ENCODE results near the gene TACR2. TPM values are rescaled to one million over a fixed set of nuclear protein-coding genes. Genes with fewer than 3 reads are reported as not detected.

Gene TACR2
- total RNA-seq, 2 experiments from 2014 or later, result not detected

DNA sequence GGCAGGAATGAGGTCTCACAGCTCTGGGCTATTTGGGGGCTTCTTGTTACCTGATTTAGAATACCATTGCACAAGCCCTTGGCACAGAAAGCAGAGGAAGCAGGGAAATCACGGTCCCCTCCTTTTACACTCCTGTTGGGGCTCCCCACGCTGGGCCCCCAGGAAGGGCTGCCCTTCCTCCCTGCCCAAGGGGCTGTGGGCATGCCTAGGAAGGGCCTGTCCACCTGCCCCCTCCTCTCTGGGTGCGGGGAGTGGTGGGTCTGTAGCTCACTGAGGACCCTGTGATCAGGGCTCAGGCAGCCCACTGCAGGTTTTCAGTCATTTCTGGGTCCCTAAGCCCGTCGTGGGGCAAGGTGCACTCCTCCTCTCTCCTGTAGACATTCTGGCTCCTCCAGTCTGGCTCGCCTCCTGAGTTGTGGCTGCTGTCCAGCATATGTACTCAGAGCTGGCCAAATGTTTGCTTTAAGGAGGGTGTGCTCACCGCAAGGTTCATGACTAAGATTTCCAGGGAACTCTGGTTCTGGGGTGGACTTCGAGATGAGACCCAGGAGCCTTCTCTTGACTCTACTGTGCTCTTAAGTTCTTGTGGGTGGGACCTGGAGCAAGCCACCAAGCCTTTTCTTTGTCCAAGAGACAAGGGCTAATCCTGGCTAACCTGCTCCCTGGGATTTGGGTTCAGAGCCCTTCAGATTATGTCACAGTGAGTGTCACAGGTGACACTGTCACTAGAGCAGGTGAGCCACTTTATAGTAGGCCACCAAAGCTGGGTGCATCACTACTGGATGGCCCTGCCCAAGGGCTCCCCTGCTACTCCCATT, 56.0 kb downstream of the TACR2 start:
- DNase-seq, result no peak
- no peaks in the 10 kb centered on the region for H3K9me3 Mint-ChIP-seq
- peaks cover 49% of the 10 kb centered on the region for H3K4me1 Mint-ChIP-seq
- ATAC-seq (ENCODE audit: low read depth), result no peak
- no peaks in the 10 kb centered on the region for H3K27me3 Mint-ChIP-seq
- POLR2A ChIA-PET, result interaction anchor here (4.3 kb wide), 1 partner anchor 43 kb away, joined by 13 read pairs; no protein-coding TSS in a partner anchor
- H3K27ac Mint-ChIP-seq, result peak overlapping the region; percentile 75
- peaks cover 14% of the 10 kb centered on the region for H3K36me3 Mint-ChIP-seq
- H3K4me3 Mint-ChIP-seq, result no peak overlapping the region

DNA sequence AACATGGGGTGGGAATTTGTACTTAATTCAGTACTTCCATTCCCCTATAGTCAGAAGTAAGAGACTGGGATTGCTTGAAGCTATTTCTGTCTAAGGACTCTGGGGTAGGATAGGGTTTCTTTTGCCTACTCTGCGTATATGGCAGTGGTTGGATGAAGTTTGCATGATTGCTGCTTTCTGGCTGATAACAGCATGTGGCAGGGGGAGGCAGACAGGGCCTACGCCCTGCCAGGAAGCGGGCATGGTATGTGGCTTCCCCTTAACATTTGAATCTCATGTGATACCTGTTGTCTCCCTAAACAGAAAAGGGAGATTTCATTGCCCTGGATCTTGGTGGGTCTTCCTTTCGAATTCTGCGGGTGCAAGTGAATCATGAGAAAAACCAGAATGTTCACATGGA, 57.1 kb downstream of the TACR2 start:
- no peaks in the 10 kb centered on the region for H3K27me3 Mint-ChIP-seq
- peak; percentile 87 for ATAC-seq (ENCODE audit: low read depth)
- POLR2A ChIA-PET, result interaction anchor here (0.6 to 1.4 kb wide), 3 partner anchors 15 to 40 kb away, joined by 3 to 4 read pairs (median 3); no protein-coding TSS in a partner anchor
- peaks cover 46% of the 10 kb centered on the region for H3K4me1 Mint-ChIP-seq
- peaks cover 22% of the 10 kb centered on the region for H3K36me3 Mint-ChIP-seq
- no peak for DNase-seq
- H3K4me3 Mint-ChIP-seq, result peak overlapping the region; percentile 22
- peak overlapping the region; percentile 72 for H3K27ac Mint-ChIP-seq
- H3K9me3 Mint-ChIP-seq, result no peaks in the 10 kb centered on the region

DNA sequence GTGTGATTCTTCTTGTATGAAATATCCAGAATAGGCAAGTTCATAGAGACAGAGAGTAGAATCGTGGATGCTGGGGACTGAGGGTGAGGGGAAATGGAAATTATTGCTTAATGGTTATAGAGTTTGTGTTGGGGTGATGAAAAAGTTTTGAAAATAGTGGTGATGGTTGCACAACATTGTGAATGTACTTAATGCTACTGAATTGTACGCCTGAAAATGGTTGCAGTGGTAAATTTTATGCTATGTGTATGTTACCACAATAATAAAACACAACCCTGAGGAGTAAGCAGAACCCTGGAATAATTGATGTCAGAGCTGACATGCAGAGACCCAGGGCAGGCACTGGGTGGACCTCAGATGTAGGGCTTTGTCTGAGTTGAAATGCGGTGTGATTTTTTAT, 57.6 kb downstream of the TACR2 start:
- POLR2A ChIA-PET, result interaction anchor here (0.6 to 1.4 kb wide), 4 partner anchors 15 to 40 kb away, joined by 3 to 5 read pairs (median 4); no protein-coding TSS in a partner anchor
- H3K4me3 Mint-ChIP-seq, result peak overlapping the region; percentile 22
- H3K27me3 Mint-ChIP-seq, result no peaks in the 10 kb centered on the region
- H3K9me3 Mint-ChIP-seq, result peaks cover under 1% of the 10 kb centered on the region
- no peak for DNase-seq
- H3K4me1 Mint-ChIP-seq, result peaks cover 46% of the 10 kb centered on the region
- H3K27ac Mint-ChIP-seq, result peak overlapping the region; percentile 72
- H3K36me3 Mint-ChIP-seq, result peaks cover 25% of the 10 kb centered on the region
- peak; percentile 37 for ATAC-seq (ENCODE audit: low read depth)

DNA sequence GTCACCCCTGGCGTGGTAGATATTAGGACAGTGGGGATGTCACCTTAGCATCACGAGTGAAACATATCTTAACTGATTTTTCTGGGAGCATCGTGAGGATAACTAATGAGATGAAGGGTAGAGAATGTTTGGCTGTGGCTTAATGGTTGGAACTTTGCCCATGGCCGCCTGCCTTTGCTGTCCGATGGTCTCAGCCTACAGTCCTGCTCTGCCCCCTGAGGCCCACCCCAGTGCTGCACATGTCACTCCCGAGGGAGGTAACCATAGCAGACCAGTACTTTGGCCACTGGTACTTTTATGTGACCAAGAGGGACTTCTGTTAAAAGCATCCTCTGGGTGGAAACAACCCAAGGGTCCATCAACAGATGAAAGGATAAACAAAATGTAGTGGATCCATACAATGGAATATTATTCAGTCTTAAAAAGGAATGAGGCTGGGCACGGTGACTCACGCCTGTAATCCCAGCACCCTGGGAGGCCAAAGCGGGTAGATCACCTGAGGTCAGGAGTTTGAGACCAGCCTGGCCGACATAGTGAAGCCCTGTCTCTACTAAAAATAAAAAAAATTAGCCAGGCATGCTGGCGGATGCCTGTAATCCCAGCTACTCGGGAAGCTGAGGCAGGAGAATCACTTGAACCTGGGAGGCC, 58.4 kb downstream of the TACR2 start:
- Mint-ChIP-seq H3K27me3 (no peaks in the 10 kb centered on the region), H3K4me3 (peak overlapping the region; percentile 7), H3K4me1 (peaks cover 47% of the 10 kb centered on the region), H3K9me3 (peaks cover 1% of the 10 kb centered on the region), H3K36me3 (peaks cover 30% of the 10 kb centered on the region), H3K27ac (no peak overlapping the region)
- ATAC-seq (ENCODE audit: low read depth) (no peak), DNase-seq (no peak)
- POLR2A ChIA-PET, result interaction anchor here (0.8 kb wide), 1 partner anchor 9 kb away, joined by 5 read pairs; no protein-coding TSS in a partner anchor

DNA sequence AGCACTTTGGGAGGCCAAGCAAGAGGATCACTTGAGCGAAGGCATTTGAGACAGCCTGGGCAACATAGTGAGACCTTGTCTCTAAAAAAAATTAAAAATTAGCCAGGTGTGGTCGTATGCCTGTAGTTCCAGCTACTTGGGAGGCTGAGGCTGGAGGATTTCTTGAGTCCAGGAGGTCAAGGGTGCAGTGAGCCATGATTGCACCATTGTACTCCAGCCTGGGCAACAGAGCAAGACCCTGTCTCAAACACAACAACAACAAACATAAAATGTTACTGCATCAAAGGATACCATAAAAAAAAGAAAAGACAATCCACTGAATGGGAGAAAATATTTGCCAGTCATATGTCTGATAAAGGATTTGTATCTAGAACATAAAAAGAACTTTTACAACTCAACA, 60.5 kb downstream of the TACR2 start:
- Mint-ChIP-seq H3K4me1 (peaks cover 39% of the 10 kb centered on the region), H3K4me3 (no peak overlapping the region), H3K9me3 (peaks cover 1% of the 10 kb centered on the region), H3K27ac (no peak overlapping the region), H3K36me3 (peaks cover 36% of the 10 kb centered on the region), H3K27me3 (no peaks in the 10 kb centered on the region)
- POLR2A ChIA-PET, result interaction anchor here (0.5 kb wide), 1 partner anchor 9 kb away, joined by 3 read pairs; no protein-coding TSS in a partner anchor
- DNase-seq, result no peak
- ATAC-seq (ENCODE audit: low read depth), result no peak

DNA sequence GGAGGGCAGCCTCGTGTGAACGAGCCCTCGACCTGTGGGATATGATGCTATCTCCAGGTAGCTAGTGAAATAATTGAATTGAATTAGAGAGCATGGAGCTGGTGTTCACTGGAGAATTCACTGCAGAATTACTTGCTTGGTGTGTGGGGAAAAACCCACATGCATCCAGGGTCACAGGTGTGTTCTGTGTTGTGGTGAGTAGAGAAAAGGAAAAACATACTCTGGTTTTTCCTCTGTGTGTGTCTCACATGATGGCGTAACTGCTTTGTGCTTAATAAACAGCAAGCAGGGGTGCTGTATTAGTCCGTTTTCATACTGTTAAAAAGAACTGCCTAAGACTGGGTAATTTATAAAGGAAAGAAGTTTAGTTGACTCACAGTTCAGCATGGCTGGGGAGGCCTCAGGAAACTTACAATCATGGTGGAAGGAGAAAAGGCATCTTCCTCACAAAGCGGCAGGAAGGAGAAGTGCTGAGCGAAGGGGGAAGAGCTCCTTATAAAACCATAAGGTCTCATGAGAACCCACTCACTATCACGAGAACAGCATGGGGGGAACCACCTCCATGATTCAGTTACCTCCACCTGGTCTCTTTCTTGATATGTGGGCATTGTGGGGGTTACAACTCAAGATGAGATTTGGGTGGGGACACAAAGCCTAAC, 62.6 kb downstream of the TACR2 start:
- H3K4me3 Mint-ChIP-seq, result no peak overlapping the region
- peaks cover 36% of the 10 kb centered on the region for H3K4me1 Mint-ChIP-seq
- no peaks in the 10 kb centered on the region for H3K27me3 Mint-ChIP-seq
- DNase-seq, result no peak
- peaks cover 1% of the 10 kb centered on the region for H3K9me3 Mint-ChIP-seq
- peaks cover 43% of the 10 kb centered on the region for H3K36me3 Mint-ChIP-seq
- ATAC-seq (ENCODE audit: low read depth), result no peak
- POLR2A ChIA-PET, result interaction anchor here (0.6 kb wide), 2 partner anchors 99 to 446 kb away, joined by 3 to 5 read pairs; no protein-coding TSS in a partner anchor
- no peak overlapping the region for H3K27ac Mint-ChIP-seq

Other genes with a start within 250 kb of the TACR2 start
- gene SUPV3L1, start 236.7 kb downstream of the TACR2 start, total RNA-seq, result 10 to 100 TPM; 35.6 to 38.3 TPM
- 1 to 10 TPM in 1 of 2 experiments, under 1 TPM in 1; 0.68 to 1.1 TPM for gene HKDC1, start 196.6 kb downstream of the TACR2 start, total RNA-seq
- 100 to 1,000 TPM; 118 to 123 TPM for gene HK1, start 138.4 kb downstream of the TACR2 start, total RNA-seq
- gene TSPAN15, start 34.5 kb upstream of the TACR2 start, total RNA-seq, result 1 to 10 TPM; 4.6 to 4.7 TPM
- under 1 TPM in 1 of 2 experiments, not detected in 1; 0.22 TPM for gene NEUROG3, start 156.5 kb upstream of the TACR2 start, total RNA-seq
- 10 to 100 TPM in 1 of 2 experiments, 1 to 10 TPM in 1; 8.0 to 11.7 TPM for gene FAM241B, start 213.3 kb upstream of the TACR2 start, total RNA-seq

Measured in activated naive CD8-positive, alpha-beta T cell treated with anti-CD3 and anti-CD28 coated beads, Interleukin-2, amount 10 ng/mL, durations not matched to agents 7 days and 5 days (primary cell).